Vagina (tissue), 2 donors: Measurements from ENCODE around the gene NOP58. TPM values are rescaled to one million over a fixed set of nuclear protein-coding genes. Genes with fewer than 3 reads are reported as not detected.

Experiments used
- DNase-seq, 2 donors: peaks; one replicate each; pipeline ENCODE4 v3.0.0-alpha.2; 2017; ENCODE audit errors: extremely low spot score in 2 of 2
- H3K27ac ChIP-seq: fragments of 200-600 bp; sonication (generic); one replicate; pipeline ENCODE4 v1.5.1; 2019
- H3K27me3 ChIP-seq: fragments of 200-600 bp; sonication (generic); one replicate; pipeline ENCODE4 v1.5.1; 2019
- H3K36me3 ChIP-seq, 2 donors: fragments of 200-600 bp; sonication (generic); one replicate each; pipeline ENCODE4 v1.5.1; 2017 to 2019
- H3K4me1 ChIP-seq: fragments of 200-600 bp; sonication (generic); one replicate; pipeline ENCODE4 v1.5.1; 2019
- H3K4me3 ChIP-seq, 2 donors: fragments of 200-600 bp; sonication (generic); 1 replicate in 1 of 2; 2 replicates in 1 of 2; pipeline ENCODE4 v1.5.1; 2016 to 2019
- H3K9me3 ChIP-seq: fragments of 200-600 bp; sonication (generic); one replicate; pipeline ENCODE4 v1.5.1; 2019
- CTCF ChIP-seq, 3 experiments: fragments of 450-650 bp in 2 of 3; fragments of 200-600 bp in 1 of 3; sonication (generic) in 1 of 3; IDR thresholded peaks; one replicate each; pipeline ENCODE4 v1.5.1; 2017 to 2019; ENCODE audit warnings: antibody characterized with exemption in 3 of 3, mild to moderate bottlenecking in 2 of 3, moderate library complexity in 2 of 3
- POLR2A ChIP-seq, 2 donors: fragments of 450-650 bp; IDR thresholded peaks; one replicate each; pipeline ENCODE4 v1.6.1; 2017; ENCODE audit warnings: antibody characterized with exemption in 2 of 2, mild to moderate bottlenecking in 2 of 2, moderate library complexity in 2 of 2
- POLR2AphosphoS5 ChIP-seq, 2 donors: sonication (generic); formaldehyde crosslinking; IDR thresholded peaks; one replicate each; pipeline ENCODE4 v1.9.0; 2017; ENCODE audit warnings: antibody characterized with exemption in 2 of 2, mild to moderate bottlenecking in 2 of 2, low read depth in 1 of 2; ENCODE audit not compliant: insufficient read depth in 1 of 2
- intact Hi-C: fragments of 100-400 bp; cut with DNase I; formaldehyde crosslinking; loops from one replicate; pipeline ENCODE4 v1.15.1; 2023
- small RNA-seq: library from RNA; depleted of rRNA; stranded (forward); fragments of <200 nt; gene quantifications from one replicate; pipeline ENCODE3, GENCODE V24; 2016
- total RNA-seq: library from RNA; depleted of rRNA; stranded (reverse); fragments of >200 nt; gene quantifications from one replicate; pipeline ENCODE4 v1.2.3, GENCODE V29; 2016

Gene NOP58
- total RNA-seq, 1 donor from 2014 or later = 80.8 TPM

GRCh38 chr2:202339071-202339870 is 73.7 kb downstream of the NOP58 start:
- DNase-seq = no peak
- no peak overlapping the region for H3K27ac ChIP-seq
- no peaks in the 10 kb centered on the region for H3K9me3 ChIP-seq
- no peaks in the 10 kb centered on the region for H3K27me3 ChIP-seq
- intact Hi-C loops = no loop called here
- H3K4me3 ChIP-seq = no peak overlapping the region
- no peaks in the 10 kb centered on the region for H3K36me3 ChIP-seq
- H3K4me1 ChIP-seq = no peaks in the 10 kb centered on the region
- no peak for TF ChIP-seq CTCF (IDR thresholded peaks at IDR 0.05)
- TF ChIP-seq POLR2A (IDR thresholded peaks at IDR 0.05) = no peak
- no peak for TF ChIP-seq POLR2AphosphoS5 (IDR thresholded peaks at IDR 0.05; ENCODE audit: insufficient read depth in 1 of 2, low read depth in 1 of 2)

GRCh38 chr2:202344178-202344577 is 78.6 kb downstream of the NOP58 start:
- DNase-seq = no peak

GRCh38 chr2:202346180-202346579 is 80.6 kb downstream of the NOP58 start:
- H3K9me3 ChIP-seq = no peaks in the 10 kb centered on the region
- no peaks in the 10 kb centered on the region for H3K27me3 ChIP-seq
- intact Hi-C loops = no loop called here
- H3K36me3 ChIP-seq = no peaks in the 10 kb centered on the region
- TF ChIP-seq POLR2AphosphoS5 (IDR thresholded peaks at IDR 0.05; ENCODE audit: insufficient read depth in 1 of 2, low read depth in 1 of 2) (no peak), POLR2A (IDR thresholded peaks at IDR 0.05) (no peak), CTCF (IDR thresholded peaks at IDR 0.05) (no peak)
- DNase-seq = no peak
- no peaks in the 10 kb centered on the region for H3K4me1 ChIP-seq
- no peak overlapping the region for H3K4me3 ChIP-seq
- H3K27ac ChIP-seq = no peak overlapping the region

More at GRCh38 chr2:202344178-202344577, 78.6 kb downstream of the NOP58 start:
- no peaks in the 10 kb centered on the region for H3K36me3 ChIP-seq
- no peaks in the 10 kb centered on the region for H3K4me1 ChIP-seq
- H3K4me3 ChIP-seq = no peak overlapping the region
- TF ChIP-seq POLR2AphosphoS5 (IDR thresholded peaks at IDR 0.05; ENCODE audit: insufficient read depth in 1 of 2, low read depth in 1 of 2) (no peak), POLR2A (IDR thresholded peaks at IDR 0.05) (no peak), CTCF (IDR thresholded peaks at IDR 0.05) (no peak)
- no peaks in the 10 kb centered on the region for H3K9me3 ChIP-seq
- intact Hi-C loops = no loop called here
- H3K27me3 ChIP-seq = no peaks in the 10 kb centered on the region
- no peak overlapping the region for H3K27ac ChIP-seq

Small RNA genes within 50 kb of the gene (small RNA-seq; reads per million reads assigned to genes)
- gene AC079354.2 = not detected
- not detected for gene RF00575
- not detected for gene RN7SL753P
- gene SNORD11 = 16.4 reads per million, percentile 94 among the genes with 10 or more reads in this experiment
- gene SNORD11B = 48.8 reads per million, percentile 96 among the genes with 10 or more reads in this experiment
- 146 reads per million, percentile 97 among the genes with 10 or more reads in this experiment for gene SNORD70

Other genes starting within 250 kb of the NOP58 start
- 37.1 TPM for gene FZD7, start 231.9 kb upstream of the NOP58 start, total RNA-seq
- gene KIAA2012, start 192.5 kb upstream of the NOP58 start, total RNA-seq = not detected
- 38.8 TPM for gene SUMO1, start 27.2 kb upstream of the NOP58 start, total RNA-seq
- 47.9 TPM for gene BMPR2, start 110.6 kb downstream of the NOP58 start, total RNA-seq